Kidney (tissue), 14 donors: ENCODE measurements around the gene KDM5D. TPM values are rescaled to one million over a fixed set of nuclear protein-coding genes. Genes with fewer than 3 reads are reported as not detected.

Experiments used
- DNase-seq, 5 donors: peaks; one replicate each; pipeline ENCODE4 v3.0.0-alpha.2; 2013 to 2020
- FAIRE-seq: peaks from 2 replicates; lab custom pipeline; 2012; peaks lifted over from hg19 to GRCh38; lab: Jason Lieb, UNC
- H3K27ac ChIP-seq, 2 donors: one replicate each; pipeline ENCODE4 v1.7.0; 2013; ENCODE audit warnings: low read depth in 2 of 2, low read length in 2 of 2, inconsistent platforms in 1 of 2
- H3K27me3 ChIP-seq: one replicate; pipeline ENCODE4 v1.7.1; 2013; ENCODE audit warnings: low read length, inconsistent platforms; ENCODE audit not compliant: control insufficient read depth, insufficient read depth
- H3K36me3 ChIP-seq, 3 donors: one replicate each; pipeline versions ENCODE4 v1.7.0 to v1.7.1; 2013; ENCODE audit warnings: low read length in 3 of 3, control low read depth in 1 of 3, inconsistent platforms in 1 of 3; ENCODE audit not compliant: insufficient read depth in 3 of 3, control insufficient read depth in 2 of 3
- H3K4me1 ChIP-seq, 3 donors: one replicate each; pipeline versions ENCODE4 v1.7.0 to v1.7.1; 2013; ENCODE audit warnings: low read length in 3 of 3, inconsistent platforms in 1 of 3, low read depth in 1 of 3; ENCODE audit not compliant: control insufficient read depth in 2 of 3, insufficient read depth in 2 of 3
- H3K4me3 ChIP-seq, 3 donors: one replicate each; pipeline versions ENCODE4 v1.7.0 to v1.8.1; 2013; ENCODE audit warnings: low read length in 3 of 3, control low read depth in 1 of 3, inconsistent platforms in 1 of 3
- H3K9ac ChIP-seq, 3 donors: one replicate each; pipeline versions ENCODE4 v1.7.0 to v1.7.1; 2013; ENCODE audit warnings: low read length in 3 of 3, control low read depth in 1 of 3, inconsistent platforms in 1 of 3
- H3K9me3 ChIP-seq, 3 donors: one replicate each; pipeline versions ENCODE4 v1.7.0 to v1.7.1; 2013; ENCODE audit warnings: low read length in 3 of 3, control low read depth in 1 of 3, inconsistent platforms in 1 of 3; ENCODE audit not compliant: control insufficient read depth in 2 of 3, insufficient read depth in 1 of 3
- CTCF ChIP-seq: IDR thresholded peaks from 3 replicates; pipeline ENCODE4 v1.5.1; 2012; ENCODE audit warnings: mild to moderate bottlenecking, moderate library complexity, borderline replicate concordance; ENCODE audit not compliant: insufficient read depth; ENCODE audit errors: extremely low read depth
- intact Hi-C: fragments of 100-400 bp; cut with DNase I; formaldehyde crosslinking; loops from one replicate; pipeline ENCODE4 v1.11.1; 2022
- polyA plus RNA-seq: library from polyadenylated mRNA; stranded (reverse); fragments of 350-450 nt; fragmentation: Illumina TruSeq; extraction: RNeasy Lipid Tissue Mini Kit (QIAGEN cat#74804); gene quantifications from one replicate; pipeline ENCODE4 v1.2.3, GENCODE V29; 2014; ENCODE audit warnings: low read depth, low replicate concordance; ENCODE audit not compliant: insufficient read depth
- total RNA-seq: library from RNA; stranded (reverse); fragmentation: NEBNext Ultra II Directional; extraction: Animal tissue kit (Norgen Biotek cat#: 25700); gene quantifications from one replicate; pipeline ENCODE4 v1.2.1, GENCODE V29; 2021
- donor health status: control.
- donor health status: control.
- donor health status: control.
- donor health status: control.
- donor health status: control.
- donor health status: DM: yes; HTN: yes; CAD: no.
- donor health status: Normal renal cell carcinoma (clear cell type).

KDM5D gene
- total and polyA plus RNA-seq, 2 donors from 2014 or later, result 9.3 TPM; not detected in 1

- FAIRE-seq, result no peak
- H3K27ac ChIP-seq, result no peak overlapping the region
- H3K4me1 ChIP-seq, result no peaks in the 10 kb centered on the region
These were observed 63.7 kb downstream of the KDM5D start for GRCh38 chrY:19680821-19681220.

More at GRCh38 chrY:19680821-19681220, 63.7 kb downstream of the KDM5D start:
- intact Hi-C loops, result no loop called here
- Histone ChIP-seq H3K27me3 (no peaks in the 10 kb centered on the region), H3K4me3 (no peak overlapping the region), H3K9ac (no peak overlapping the region), H3K9me3 (no peaks in the 10 kb centered on the region), H3K36me3 (no peaks in the 10 kb centered on the region)
- DNase-seq, result no peak
- no peak for TF ChIP-seq CTCF
